ENCODE data around the gene NEUROD6. TPM values are rescaled to one million over a fixed set of nuclear protein-coding genes. Genes with fewer than 3 reads are reported as not detected.

The NEUROD6 gene
- total and polyA plus RNA-seq, 9 donors = 0.04 to 0.21 (median 0.09) TPM; not detected in 3

Other genes starting within 250 kb of the NEUROD6 start
- gene ITPRID1, start 173.4 kb upstream of the NEUROD6 start, total RNA-seq = 0.44 TPM
- gene ITPRID1, start 173.4 kb upstream of the NEUROD6 start, polyA plus RNA-seq (ENCODE audit: insufficient read depth in 1 of 8, insufficient read length in 8 of 8, low replicate concordance in 1 of 8) = 1 to 10 TPM in 1 of 8 donors, under 1 TPM in 7; 0.23 to 1.0 (median 0.30) TPM